ENCODE data around the gene DNAH5. TPM values are rescaled to one million over a fixed set of nuclear protein-coding genes. Genes with fewer than 3 reads are reported as not detected.

DNAH5 gene
- total and polyA plus RNA-seq, 2 of the 13 experiments (the other 11 are each of a cell fraction or from before 2014, with no cell fraction given), result 0.09 TPM

DNA sequence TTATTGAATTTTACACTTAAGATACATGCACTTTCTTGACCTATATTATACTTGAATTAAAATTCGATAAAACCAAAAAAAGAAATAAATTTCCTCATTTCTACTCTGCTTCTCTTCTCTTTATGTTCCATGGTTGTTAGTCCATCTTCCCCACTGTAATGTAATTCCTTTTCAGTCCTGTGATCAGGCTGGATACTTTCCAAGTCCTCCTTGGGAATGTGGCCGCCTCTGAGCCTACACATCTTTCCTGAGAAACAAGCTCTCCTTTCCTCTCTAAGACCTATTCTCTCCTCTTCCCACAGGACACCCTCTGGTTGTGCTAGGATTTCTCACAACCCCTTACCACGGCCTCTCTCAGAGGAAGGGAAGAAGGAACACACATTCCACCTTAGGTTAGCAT lies 285.1 kb downstream of the DNAH5 start:
- intact Hi-C loops (cut with micrococcal nuclease; ENCODE audit: unreplicated experiment), result no loop called here
- no peaks in the 10 kb centered on the region for H3K36me3 ChIP-seq (replicated peaks in 1 of 2; ENCODE audit: control insufficient read depth in 1 of 2, insufficient read depth in 2 of 2, low read length in 2 of 2)
- no TSS peak for BruUV-seq (replicated peaks)
- POLR2A ChIA-PET, result no interaction called here
- H3K9me3 ChIP-seq (ENCODE audit: low read length), result peaks cover 27% of the 10 kb centered on the region
- H3K4me3 ChIP-seq (replicated peaks in 1 of 3; ENCODE audit: insufficient read depth in 1 of 3, low read depth in 2 of 3, low read length in 3 of 3), result no peak overlapping the region
- TF ChIP-seq ZNF674 (CRISPR knock-in tag; IDR thresholded peaks at IDR 0.05; ENCODE audit: low read depth) (no peak), KLF11 (CRISPR knock-in tag; IDR thresholded peaks at IDR 0.05) (no peak), HIVEP1 (CRISPR knock-in tag; IDR thresholded peaks at IDR 0.05) (no peak)
- WGBS (ENCODE audit: low lambda C conversion rate), result 10% methylated on average over 3 of the region's 3 CpGs
- H3K4me1 ChIP-seq (ENCODE audit: insufficient read depth, low read length), result no peaks in the 10 kb centered on the region
- ATAC-seq (no peak), DNase-seq (ENCODE audit: low spot score) (no peak), FAIRE-seq (no peak)
- no peak overlapping the region for H2AFZ ChIP-seq (ENCODE audit: low read length)
- H3K4me2 ChIP-seq (ENCODE audit: low read depth, low read length), result no peak overlapping the region
- H3K9ac ChIP-seq (ENCODE audit: insufficient read depth, low read depth, low read length), result no peak overlapping the region
- H3K27me3 ChIP-seq (ENCODE audit: control insufficient read depth in 1 of 2, insufficient read depth in 2 of 2, low read length in 2 of 2), result no peaks in the 10 kb centered on the region
- H3K79me2 ChIP-seq (ENCODE audit: insufficient read depth, low read length), result no peaks in the 10 kb centered on the region
- in situ Hi-C loops (cut with HindIII; ENCODE audit: extremely low pct_ligation_motif_present, low pct_unique_long_range_greater_than_20kb), result no loop called here
- no peak overlapping the region for H3K27ac ChIP-seq (ENCODE audit: extremely low read length, insufficient read depth, low read length)
- no peaks in the 10 kb centered on the region for H4K20me1 ChIP-seq (ENCODE audit: insufficient read depth, low read length)
- CTCF ChIA-PET (ENCODE audit: low intra/inter-chr PET ratio, low total read pairs), result no interaction called here

DNA sequence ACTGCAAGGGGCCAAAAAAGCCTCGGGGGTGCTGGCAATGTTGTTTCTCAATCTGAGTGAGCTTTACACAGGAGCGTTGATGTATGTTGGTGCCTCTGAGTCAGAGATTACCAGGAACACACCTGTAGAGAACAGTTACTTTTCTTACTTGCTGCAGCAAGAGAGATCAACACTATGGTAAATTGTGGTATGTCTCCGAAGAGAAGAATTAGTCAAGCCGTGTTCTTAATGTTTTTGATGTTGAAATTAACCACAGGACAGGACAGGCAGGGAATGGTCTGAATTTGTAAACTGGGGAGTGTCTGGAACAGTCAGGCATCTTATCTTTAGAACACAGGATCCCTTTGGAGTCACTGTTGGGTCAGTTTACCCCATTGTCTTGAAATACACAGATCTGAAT lies 285.7 kb downstream of the DNAH5 start:
- POLR2A ChIA-PET, result no interaction called here
- CTCF ChIA-PET (ENCODE audit: low intra/inter-chr PET ratio, low total read pairs), result no interaction called here
- no peaks in the 10 kb centered on the region for H3K4me1 ChIP-seq (ENCODE audit: insufficient read depth, low read length)
- FAIRE-seq (no peak), ATAC-seq (no peak), DNase-seq (ENCODE audit: low spot score) (no peak)
- no peak overlapping the region for H3K9ac ChIP-seq (ENCODE audit: insufficient read depth, low read depth, low read length)
- H3K9me3 ChIP-seq (ENCODE audit: low read length), result peaks cover 34% of the 10 kb centered on the region
- no TSS peak for BruUV-seq (replicated peaks)
- in situ Hi-C loops (cut with HindIII; ENCODE audit: extremely low pct_ligation_motif_present, low pct_unique_long_range_greater_than_20kb), result no loop called here
- H3K27ac ChIP-seq (ENCODE audit: extremely low read length, insufficient read depth, low read length), result no peak overlapping the region
- H3K4me3 ChIP-seq (replicated peaks in 1 of 3; ENCODE audit: insufficient read depth in 1 of 3, low read depth in 2 of 3, low read length in 3 of 3), result no peak overlapping the region
- no peaks in the 10 kb centered on the region for H3K36me3 ChIP-seq (replicated peaks in 1 of 2; ENCODE audit: control insufficient read depth in 1 of 2, insufficient read depth in 2 of 2, low read length in 2 of 2)
- 0% methylated on average over 4 of the region's 4 CpGs for WGBS (ENCODE audit: low lambda C conversion rate)
- intact Hi-C loops (cut with micrococcal nuclease; ENCODE audit: unreplicated experiment), result no loop called here
- no peak overlapping the region for H2AFZ ChIP-seq (ENCODE audit: low read length)
- no peaks in the 10 kb centered on the region for H4K20me1 ChIP-seq (ENCODE audit: insufficient read depth, low read length)
- no peak overlapping the region for H3K4me2 ChIP-seq (ENCODE audit: low read depth, low read length)
- H3K27me3 ChIP-seq (ENCODE audit: control insufficient read depth in 1 of 2, insufficient read depth in 2 of 2, low read length in 2 of 2), result no peaks in the 10 kb centered on the region
- H3K79me2 ChIP-seq (ENCODE audit: insufficient read depth, low read length), result no peaks in the 10 kb centered on the region
- TF ChIP-seq NCOA2 (CRISPR knock-in tag; IDR thresholded peaks at IDR 0.05) (no peak), HNRNPL (IDR thresholded peaks at IDR 0.05; ENCODE audit: low read depth, low read length) (no peak), ZNF274 (CRISPR knock-in tag; IDR thresholded peaks at IDR 0.05) (no peak), ZFP36L2 (CRISPR knock-in tag; IDR thresholded peaks at IDR 0.05) (no peak), ZNF883 (CRISPR knock-in tag; IDR thresholded peaks at IDR 0.05; ENCODE audit: not compliant biosample characterization) (no peak), SP5 (CRISPR knock-in tag; IDR thresholded peaks at IDR 0.05; ENCODE audit: borderline replicate concordance, low read depth) (no peak), ZNF816 (CRISPR knock-in tag; IDR thresholded peaks at IDR 0.05; ENCODE audit: borderline replicate concordance) (no peak), ZNF234 (CRISPR knock-in tag; conservative IDR thresholded peaks at IDR 0.05) (no peak), SCMH1 (CRISPR knock-in tag; IDR thresholded peaks at IDR 0.05; ENCODE audit: borderline replicate concordance) (no peak), ISX (CRISPR knock-in tag; conservative IDR thresholded peaks at IDR 0.05) (no peak), PAWR (CRISPR knock-in tag; IDR thresholded peaks at IDR 0.05; ENCODE audit: borderline replicate concordance) (no peak), ZFP1 (CRISPR knock-in tag; IDR thresholded peaks at IDR 0.05) (no peak), POLR2G (IDR thresholded peaks at IDR 0.05; ENCODE audit: low read depth, low read length) (no peak)
- TF ChIP-seq, protein P1, sequence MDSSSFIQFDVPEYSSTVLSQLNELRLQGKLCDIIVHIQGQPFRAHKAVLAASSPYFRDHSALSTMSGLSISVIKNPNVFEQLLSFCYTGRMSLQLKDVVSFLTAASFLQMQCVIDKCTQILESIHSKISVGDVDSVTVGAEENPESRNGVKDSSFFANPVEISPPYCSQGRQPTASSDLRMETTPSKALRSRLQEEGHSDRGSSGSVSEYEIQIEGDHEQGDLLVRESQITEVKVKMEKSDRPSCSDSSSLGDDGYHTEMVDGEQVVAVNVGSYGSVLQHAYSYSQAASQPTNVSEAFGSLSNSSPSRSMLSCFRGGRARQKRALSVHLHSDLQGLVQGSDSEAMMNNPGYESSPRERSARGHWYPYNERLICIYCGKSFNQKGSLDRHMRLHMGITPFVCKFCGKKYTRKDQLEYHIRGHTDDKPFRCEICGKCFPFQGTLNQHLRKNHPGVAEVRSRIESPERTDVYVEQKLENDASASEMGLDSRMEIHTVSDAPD (CRISPR knock-in tag; IDR thresholded peaks at IDR 0.05), result no peak
- TF ChIP-seq, protein P2, sequence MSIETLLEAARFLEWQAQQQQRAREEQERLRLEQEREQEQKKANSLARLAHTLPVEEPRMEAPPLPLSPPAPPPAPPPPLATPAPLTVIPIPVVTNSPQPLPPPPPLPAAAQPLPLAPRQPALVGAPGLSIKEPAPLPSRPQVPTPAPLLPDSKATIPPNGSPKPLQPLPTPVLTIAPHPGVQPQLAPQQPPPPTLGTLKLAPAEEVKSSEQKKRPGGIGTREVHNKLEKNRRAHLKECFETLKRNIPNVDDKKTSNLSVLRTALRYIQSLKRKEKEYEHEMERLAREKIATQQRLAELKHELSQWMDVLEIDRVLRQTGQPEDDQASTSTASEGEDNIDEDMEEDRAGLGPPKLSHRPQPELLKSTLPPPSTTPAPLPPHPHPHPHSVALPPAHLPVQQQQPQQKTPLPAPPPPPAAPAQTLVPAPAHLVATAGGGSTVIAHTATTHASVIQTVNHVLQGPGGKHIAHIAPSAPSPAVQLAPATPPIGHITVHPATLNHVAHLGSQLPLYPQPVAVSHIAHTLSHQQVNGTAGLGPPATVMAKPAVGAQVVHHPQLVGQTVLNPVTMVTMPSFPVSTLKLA (IDR thresholded peaks at IDR 0.05), result no peak
